GM23338 (cell line): ENCODE data around the gene SPRED2. TPM values are rescaled to one million over a fixed set of nuclear protein-coding genes. Genes with fewer than 3 reads are reported as not detected.
A peak's percentile ranks its signal among the peaks of the same experiment; 100 is the strongest.

Experiments used
- ATAC-seq: fragments of 200-7000 bp; cut with Tn5 transposase; 3 replicates; pipeline ENCODE4 v1.9.1; 2020
- DNase-seq: peaks from one replicate; pipeline ENCODE4 v3.0.0-alpha.2; 2015; ENCODE audit warnings: low spot score
- H2AFZ ChIP-seq: fragments of 200-600 bp; sonication (generic); 2 replicates; pipeline ENCODE4 v1.8.0; 2016; ENCODE audit warnings: antibody characterized with exemption, mild to moderate bottlenecking, moderate library complexity
- H3F3A ChIP-seq: fragments of 200-600 bp; sonication (generic); replicated peaks from 2 replicates; pipeline ENCODE4 v1.8.0; 2017; ENCODE audit warnings: antibody characterized with exemption, mixed run types, low read depth
- H3K27ac ChIP-seq: fragments of 200-600 bp; sonication (generic); 2 replicates; pipeline ENCODE4 v1.6.1; 2016; ENCODE audit warnings: low read depth
- H3K27me3 ChIP-seq: fragments of 200-600 bp; sonication (generic); 2 replicates; pipeline ENCODE4 v1.8.0; 2016; ENCODE audit warnings: mild to moderate bottlenecking, mixed run types, moderate library complexity; ENCODE audit not compliant: insufficient read depth
- H3K36me3 ChIP-seq: fragments of 200-600 bp; sonication (generic); 2 replicates; pipeline ENCODE4 v1.8.0; 2016; ENCODE audit warnings: mild to moderate bottlenecking; ENCODE audit not compliant: insufficient read depth
- H3K4me1 ChIP-seq: fragments of 200-600 bp; sonication (generic); 2 replicates; pipeline ENCODE4 v1.8.0; 2016; ENCODE audit warnings: mild to moderate bottlenecking, moderate library complexity; ENCODE audit not compliant: insufficient read depth
- H3K4me2 ChIP-seq: fragments of 200-600 bp; sonication (generic); 2 replicates; pipeline ENCODE4 v1.7.1; 2017; ENCODE audit warnings: mixed run types
- H3K4me3 ChIP-seq: fragments of 200-600 bp; sonication (generic); 2 replicates; pipeline ENCODE4 v1.6.1; 2016; ENCODE audit warnings: mixed run types
- H3K79me2 ChIP-seq: fragments of 200-600 bp; sonication (generic); replicated peaks from 2 replicates; pipeline ENCODE4 v1.8.0; 2017; ENCODE audit warnings: mild to moderate bottlenecking; ENCODE audit not compliant: insufficient read depth
- H3K9me2 ChIP-seq: fragments of 200-600 bp; sonication (generic); 2 replicates; pipeline ENCODE4 v1.8.0; 2017; ENCODE audit not compliant: insufficient read depth
- H4K20me1 ChIP-seq: fragments of 200-600 bp; sonication (generic); replicated peaks from 2 replicates; pipeline ENCODE4 v1.8.0; 2017; ENCODE audit warnings: mild to moderate bottlenecking; ENCODE audit not compliant: insufficient read depth
- H3K27ac Mint-ChIP-seq: 2 replicates; pipeline ENCODE4 v1.8.0; 2020; ENCODE audit warnings: inconsistent platforms, mild to moderate bottlenecking, moderate library complexity, mixed read lengths
- H3K27me3 Mint-ChIP-seq: 3 replicates; pipeline ENCODE4 v1.8.0; 2022; ENCODE audit warnings: low read depth, mild to moderate bottlenecking, moderate library complexity, mixed read lengths, inconsistent platforms; ENCODE audit not compliant: insufficient read depth, poor library complexity
- H3K36me3 Mint-ChIP-seq: 3 replicates; pipeline ENCODE4 v1.8.0; 2021; ENCODE audit warnings: low read depth, mild to moderate bottlenecking, inconsistent platforms, moderate library complexity, mixed read lengths
- H3K4me1 Mint-ChIP-seq: 3 replicates; pipeline ENCODE4 v1.8.0; 2020; ENCODE audit warnings: mild to moderate bottlenecking, inconsistent platforms, mixed read lengths
- H3K4me3 Mint-ChIP-seq: 3 replicates; pipeline ENCODE4 v1.8.0; 2021; ENCODE audit warnings: moderate library complexity, mild to moderate bottlenecking, inconsistent platforms, mixed read lengths
- H3K9me3 Mint-ChIP-seq: 3 replicates; pipeline ENCODE4 v1.8.0; 2020; ENCODE audit warnings: moderate library complexity, mild to moderate bottlenecking, inconsistent platforms, mixed read lengths
- NANOG ChIP-seq: IDR thresholded peaks from 2 replicates; pipeline ENCODE4 v1.6.1; 2016; ENCODE audit warnings: antibody characterized with exemption, borderline replicate concordance
- REST ChIP-seq: IDR thresholded peaks from one replicate; pipeline ENCODE4 v1.6.1; 2018; ENCODE audit warnings: antibody characterized with exemption; ENCODE audit not compliant: unreplicated experiment
- ZNF114 ChIP-seq: fragments of 250-450 bp; sonication (Bioruptor Pico); IDR thresholded peaks from 2 replicates; pipeline ENCODE4 v1.5.0; 2020; ENCODE audit warnings: mild to moderate bottlenecking, moderate library complexity
- polyA plus RNA-seq: library from polyadenylated mRNA; unstranded; fragments of >200 nt; fragmentation: Nextera tagmentation; extraction: Ambion mirVana; gene quantifications from 2 replicates; pipeline ENCODE4 v1.2.1, GENCODE V29; 2016
- total RNA-seq: library from RNA; depleted of rRNA; stranded (reverse); fragments of >200 nt; shearing (Covaris generic); gene quantifications from 2 replicates; pipeline ENCODE4 v1.2.3, GENCODE V29; 2014
- TF ChIP-seq, protein P1 (sequence below), 2 experiments: fragments of 200-600 bp in 1 of 2; sonication (generic) in 1 of 2; conservative IDR thresholded peaks; 2 replicates each; pipeline versions ENCODE4 v1.5.1 to v1.6.1; 2016 to 2017; ENCODE audit warnings: antibody characterized with exemption in 2 of 2, low read depth in 2 of 2, mild to moderate bottlenecking in 2 of 2, moderate library complexity in 1 of 2
- TF ChIP-seq, protein P2 (sequence below): IDR thresholded peaks from 2 replicates; pipeline ENCODE4 v1.6.1; 2016; ENCODE audit warnings: antibody characterized with exemption

The SPRED2 gene
- total and polyA plus RNA-seq, 2 experiments from 2014 or later, result 8.7 to 13.0 TPM

DNA sequence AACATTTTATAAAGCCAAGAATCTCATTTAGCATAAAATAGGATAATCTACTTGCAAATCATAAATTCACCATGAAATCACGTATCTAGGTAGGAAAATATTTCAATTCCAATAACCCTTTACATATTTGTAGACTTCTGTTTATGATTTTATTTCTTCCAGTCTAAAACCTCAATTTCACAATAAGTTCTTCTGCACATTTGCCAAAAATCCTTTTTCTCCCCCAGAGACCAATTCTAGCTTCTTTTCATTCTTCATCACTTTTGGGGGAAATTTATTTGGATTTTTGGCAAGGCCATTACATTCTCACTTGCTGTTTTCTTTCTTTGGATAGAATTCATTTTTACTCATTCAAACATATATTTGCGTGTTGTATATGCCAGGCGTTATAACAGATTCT lies 86.8 kb downstream of the SPRED2 start:
- TF ChIP-seq REST, result no peak
- no peak for TF ChIP-seq NANOG
- TF ChIP-seq, protein P1, sequence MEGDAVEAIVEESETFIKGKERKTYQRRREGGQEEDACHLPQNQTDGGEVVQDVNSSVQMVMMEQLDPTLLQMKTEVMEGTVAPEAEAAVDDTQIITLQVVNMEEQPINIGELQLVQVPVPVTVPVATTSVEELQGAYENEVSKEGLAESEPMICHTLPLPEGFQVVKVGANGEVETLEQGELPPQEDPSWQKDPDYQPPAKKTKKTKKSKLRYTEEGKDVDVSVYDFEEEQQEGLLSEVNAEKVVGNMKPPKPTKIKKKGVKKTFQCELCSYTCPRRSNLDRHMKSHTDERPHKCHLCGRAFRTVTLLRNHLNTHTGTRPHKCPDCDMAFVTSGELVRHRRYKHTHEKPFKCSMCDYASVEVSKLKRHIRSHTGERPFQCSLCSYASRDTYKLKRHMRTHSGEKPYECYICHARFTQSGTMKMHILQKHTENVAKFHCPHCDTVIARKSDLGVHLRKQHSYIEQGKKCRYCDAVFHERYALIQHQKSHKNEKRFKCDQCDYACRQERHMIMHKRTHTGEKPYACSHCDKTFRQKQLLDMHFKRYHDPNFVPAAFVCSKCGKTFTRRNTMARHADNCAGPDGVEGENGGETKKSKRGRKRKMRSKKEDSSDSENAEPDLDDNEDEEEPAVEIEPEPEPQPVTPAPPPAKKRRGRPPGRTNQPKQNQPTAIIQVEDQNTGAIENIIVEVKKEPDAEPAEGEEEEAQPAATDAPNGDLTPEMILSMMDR (conservative IDR thresholded peaks at IDR 0.05; ENCODE audit: low read depth in 2 of 2), result no peak
- TF ChIP-seq, protein P2, sequence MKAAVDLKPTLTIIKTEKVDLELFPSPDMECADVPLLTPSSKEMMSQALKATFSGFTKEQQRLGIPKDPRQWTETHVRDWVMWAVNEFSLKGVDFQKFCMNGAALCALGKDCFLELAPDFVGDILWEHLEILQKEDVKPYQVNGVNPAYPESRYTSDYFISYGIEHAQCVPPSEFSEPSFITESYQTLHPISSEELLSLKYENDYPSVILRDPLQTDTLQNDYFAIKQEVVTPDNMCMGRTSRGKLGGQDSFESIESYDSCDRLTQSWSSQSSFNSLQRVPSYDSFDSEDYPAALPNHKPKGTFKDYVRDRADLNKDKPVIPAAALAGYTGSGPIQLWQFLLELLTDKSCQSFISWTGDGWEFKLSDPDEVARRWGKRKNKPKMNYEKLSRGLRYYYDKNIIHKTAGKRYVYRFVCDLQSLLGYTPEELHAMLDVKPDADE, result no peak
- no peak overlapping the region for H3K4me2 ChIP-seq
- ATAC-seq, result no peak
- H3K4me3 Mint-ChIP-seq, result no peak overlapping the region
- no peaks in the 10 kb centered on the region for H3K79me2 ChIP-seq
- H3K36me3 Mint-ChIP-seq, result peaks cover 5% of the 10 kb centered on the region
- H3K9me3 Mint-ChIP-seq, result no peaks in the 10 kb centered on the region
- H3K27ac Mint-ChIP-seq, result no peak overlapping the region
- peaks cover 20% of the 10 kb centered on the region for H4K20me1 ChIP-seq
- H3K9me2 ChIP-seq, result no peaks in the 10 kb centered on the region
- H3K4me1 ChIP-seq, result peaks cover 15% of the 10 kb centered on the region
- no peaks in the 10 kb centered on the region for H3F3A ChIP-seq
- no peak overlapping the region for H3K4me3 ChIP-seq
- H3K27me3 Mint-ChIP-seq, result peaks cover 6% of the 10 kb centered on the region
- no peak overlapping the region for H2AFZ ChIP-seq
- no peaks in the 10 kb centered on the region for H3K27me3 ChIP-seq
- no peak overlapping the region for H3K27ac ChIP-seq
- H3K36me3 ChIP-seq, result no peaks in the 10 kb centered on the region
- DNase-seq, result no peak
- peaks cover 21% of the 10 kb centered on the region for H3K4me1 Mint-ChIP-seq

- no peak overlapping the region for H2AFZ ChIP-seq
- H3K79me2 ChIP-seq, result no peaks in the 10 kb centered on the region
- peaks cover 5% of the 10 kb centered on the region for H3K4me1 ChIP-seq
- Mint-ChIP-seq H3K4me3 (no peak overlapping the region), H3K27me3 (peaks cover 3% of the 10 kb centered on the region), H3K27ac (no peak overlapping the region), H3K9me3 (peaks cover 5% of the 10 kb centered on the region; the same call in 2 of the 3 replicates), H3K4me1 (peaks cover 11% of the 10 kb centered on the region), H3K36me3 (peaks cover 10% of the 10 kb centered on the region)
- no peak overlapping the region for H3K4me2 ChIP-seq
- H3K36me3 ChIP-seq, result no peaks in the 10 kb centered on the region
- H3K9me2 ChIP-seq, result no peaks in the 10 kb centered on the region
- H3K27me3 ChIP-seq, result no peaks in the 10 kb centered on the region
- no peak for TF ChIP-seq ZNF114 (CRISPR knock-in tag)
- ATAC-seq, result no peak; the same call in 1 of the 3 replicates
- H3K4me3 ChIP-seq, result no peak overlapping the region
- H4K20me1 ChIP-seq, result peaks cover 14% of the 10 kb centered on the region
- no peak overlapping the region for H3K27ac ChIP-seq
- DNase-seq, result peak; percentile 20
- no peaks in the 10 kb centered on the region for H3F3A ChIP-seq
Observed at GRCh38 chr2:65344689-65345088, 87.7 kb downstream of the SPRED2 start.
